ENCODE data around the gene PARVG.

Gene PARVG

DNA sequence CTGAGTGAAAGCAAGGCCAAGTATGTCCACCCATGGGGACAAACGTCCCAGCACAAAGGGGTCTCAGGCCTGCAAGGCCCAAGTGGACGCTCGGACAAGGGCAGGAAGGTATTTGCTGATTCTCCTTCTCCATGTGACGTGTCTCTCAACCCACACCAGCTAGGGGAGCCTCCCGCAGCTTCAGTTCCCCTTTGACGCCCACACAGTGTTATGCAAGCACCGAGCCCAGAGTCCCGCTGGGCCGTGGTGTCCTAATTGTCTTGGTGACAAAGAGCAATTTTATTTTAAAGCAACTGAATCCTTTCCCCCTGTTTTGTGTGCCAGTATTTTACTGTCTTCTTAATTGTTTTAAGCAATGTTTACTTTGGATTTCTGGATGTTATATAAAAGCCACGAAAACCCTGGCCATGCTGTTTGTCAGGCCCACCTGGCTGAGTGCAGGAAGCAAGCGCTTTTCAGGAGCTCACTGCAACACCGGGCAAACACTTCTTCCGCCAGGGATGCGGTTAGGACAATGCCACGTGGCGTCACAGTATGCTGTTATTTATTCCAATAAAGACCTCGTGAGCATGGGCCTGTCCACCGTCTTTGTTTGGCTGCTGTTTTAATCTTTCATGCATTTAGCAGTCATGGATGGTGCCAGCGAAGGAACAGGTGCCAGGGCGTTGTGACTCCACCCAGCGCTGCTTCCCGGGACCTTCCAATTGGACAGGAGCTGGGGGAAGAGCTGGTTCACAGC, 8.2 kb upstream of the PARVG start:
- no peaks in the 10 kb centered on the region for H3K9me3 ChIP-seq (ENCODE audit: severe bottlenecking)
- H3K36me3 ChIP-seq: no peaks in the 10 kb centered on the region
- H3K27me3 ChIP-seq (ENCODE audit: insufficient read depth, low read depth, severe bottlenecking): no peaks in the 10 kb centered on the region
- no peak overlapping the region for H3K27ac ChIP-seq
- H3K4me3 ChIP-seq (ENCODE audit: low read depth, low read length): no peak overlapping the region
- DNase-seq: no peak
- TF ChIP-seq, protein P1, sequence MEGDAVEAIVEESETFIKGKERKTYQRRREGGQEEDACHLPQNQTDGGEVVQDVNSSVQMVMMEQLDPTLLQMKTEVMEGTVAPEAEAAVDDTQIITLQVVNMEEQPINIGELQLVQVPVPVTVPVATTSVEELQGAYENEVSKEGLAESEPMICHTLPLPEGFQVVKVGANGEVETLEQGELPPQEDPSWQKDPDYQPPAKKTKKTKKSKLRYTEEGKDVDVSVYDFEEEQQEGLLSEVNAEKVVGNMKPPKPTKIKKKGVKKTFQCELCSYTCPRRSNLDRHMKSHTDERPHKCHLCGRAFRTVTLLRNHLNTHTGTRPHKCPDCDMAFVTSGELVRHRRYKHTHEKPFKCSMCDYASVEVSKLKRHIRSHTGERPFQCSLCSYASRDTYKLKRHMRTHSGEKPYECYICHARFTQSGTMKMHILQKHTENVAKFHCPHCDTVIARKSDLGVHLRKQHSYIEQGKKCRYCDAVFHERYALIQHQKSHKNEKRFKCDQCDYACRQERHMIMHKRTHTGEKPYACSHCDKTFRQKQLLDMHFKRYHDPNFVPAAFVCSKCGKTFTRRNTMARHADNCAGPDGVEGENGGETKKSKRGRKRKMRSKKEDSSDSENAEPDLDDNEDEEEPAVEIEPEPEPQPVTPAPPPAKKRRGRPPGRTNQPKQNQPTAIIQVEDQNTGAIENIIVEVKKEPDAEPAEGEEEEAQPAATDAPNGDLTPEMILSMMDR (IDR thresholded peaks at IDR 0.05; ENCODE audit: low read depth, low read length): no peak

DNA sequence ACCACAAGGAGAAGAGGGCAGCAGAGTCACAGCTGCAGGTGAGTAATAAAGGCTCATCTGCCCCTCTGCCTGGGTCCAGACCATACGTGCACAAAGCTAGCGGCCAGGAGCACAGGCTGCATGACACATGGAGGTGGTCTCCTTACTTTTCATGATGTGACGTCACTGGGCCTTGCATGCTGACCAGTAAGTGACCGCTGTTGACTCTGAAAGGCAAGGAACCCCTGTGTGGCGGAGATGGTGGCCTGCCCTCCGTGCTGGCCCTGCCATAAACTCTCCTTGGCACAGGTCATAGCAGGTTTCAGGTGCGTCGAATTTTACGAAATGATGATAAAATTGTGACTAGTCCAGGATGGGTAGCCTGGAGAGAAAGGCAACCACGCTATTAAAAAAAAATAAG, 7.6 kb upstream of the PARVG start:
- H3K27me3 ChIP-seq (ENCODE audit: insufficient read depth, low read depth, severe bottlenecking): no peaks in the 10 kb centered on the region
- no peak for DNase-seq
- H3K27ac ChIP-seq: no peak overlapping the region
- no peaks in the 10 kb centered on the region for H3K36me3 ChIP-seq
- H3K4me3 ChIP-seq (ENCODE audit: low read depth, low read length): no peak overlapping the region
- H3K9me3 ChIP-seq (ENCODE audit: severe bottlenecking): no peaks in the 10 kb centered on the region
- TF ChIP-seq, protein P1 (IDR thresholded peaks at IDR 0.05; ENCODE audit: low read depth, low read length): no peak

DNA sequence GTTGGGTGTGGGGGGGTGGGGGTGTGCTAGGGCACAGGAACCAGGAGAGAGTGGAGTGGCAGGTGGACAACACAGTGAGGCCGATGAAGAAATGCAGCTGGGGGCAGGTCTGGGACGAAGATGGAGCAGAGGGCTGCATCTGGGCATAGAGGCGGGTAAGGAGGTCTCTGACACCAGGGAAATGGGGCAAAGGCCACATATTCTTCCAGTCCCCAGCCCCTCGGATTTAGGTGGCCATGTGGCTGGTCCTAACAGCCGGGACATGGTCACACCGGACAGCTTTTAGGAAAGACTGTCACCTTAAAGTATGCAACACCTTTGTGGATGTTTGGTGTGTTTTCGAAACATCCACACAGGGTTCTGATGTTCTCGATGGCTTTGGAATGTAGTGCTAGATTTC, 5.0 kb upstream of the PARVG start:
- no peak overlapping the region for H3K27ac ChIP-seq
- no peaks in the 10 kb centered on the region for H3K36me3 ChIP-seq
- no peaks in the 10 kb centered on the region for H3K27me3 ChIP-seq (ENCODE audit: insufficient read depth, low read depth, severe bottlenecking)
- TF ChIP-seq, protein P1 (IDR thresholded peaks at IDR 0.05; ENCODE audit: low read depth, low read length): no peak
- H3K4me3 ChIP-seq (ENCODE audit: low read depth, low read length): no peak overlapping the region
- H3K9me3 ChIP-seq (ENCODE audit: severe bottlenecking): no peaks in the 10 kb centered on the region
- no peak for DNase-seq

DNA sequence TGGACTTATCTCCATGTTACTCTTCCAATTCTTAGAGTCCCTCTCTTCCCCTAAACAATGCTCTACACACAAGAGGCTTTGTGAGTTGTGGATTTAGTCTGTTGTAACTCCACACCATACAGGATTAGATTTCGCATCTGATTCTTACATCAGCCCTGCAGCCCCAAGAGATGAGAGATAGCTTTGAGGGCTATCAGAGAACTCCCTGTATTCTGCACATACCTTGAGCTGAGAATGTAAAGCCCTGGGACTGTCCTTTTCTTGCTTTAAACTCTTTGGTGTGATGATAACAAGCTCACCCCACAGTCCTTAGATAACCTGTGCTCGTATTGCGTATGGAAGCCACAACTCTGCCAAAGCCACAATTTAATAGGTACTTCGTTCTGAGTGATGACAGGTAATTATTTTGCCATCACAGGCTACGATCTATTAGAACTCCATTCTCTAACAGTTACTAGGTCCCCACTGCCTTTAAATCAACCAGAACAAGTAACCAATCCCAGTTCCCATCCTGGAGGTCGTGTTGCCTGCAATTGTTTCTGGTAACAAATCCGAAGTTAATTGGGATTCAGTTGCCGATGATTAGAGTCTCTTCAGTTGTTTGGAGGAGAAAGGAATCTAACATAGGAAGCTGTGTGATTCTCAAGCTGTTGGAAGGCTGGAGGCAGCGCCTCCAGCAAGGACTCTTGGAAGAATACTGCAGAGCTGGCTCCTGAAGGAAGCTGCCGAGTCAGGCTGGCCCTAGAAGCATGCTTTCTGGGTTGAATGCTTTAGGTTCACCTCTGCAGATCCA, 1.3 kb upstream of the PARVG start:
- DNase-seq: no peak
- no peak overlapping the region for H3K4me3 ChIP-seq (ENCODE audit: low read depth, low read length)
- TF ChIP-seq, protein P1 (IDR thresholded peaks at IDR 0.05; ENCODE audit: low read depth, low read length): no peak

DNA sequence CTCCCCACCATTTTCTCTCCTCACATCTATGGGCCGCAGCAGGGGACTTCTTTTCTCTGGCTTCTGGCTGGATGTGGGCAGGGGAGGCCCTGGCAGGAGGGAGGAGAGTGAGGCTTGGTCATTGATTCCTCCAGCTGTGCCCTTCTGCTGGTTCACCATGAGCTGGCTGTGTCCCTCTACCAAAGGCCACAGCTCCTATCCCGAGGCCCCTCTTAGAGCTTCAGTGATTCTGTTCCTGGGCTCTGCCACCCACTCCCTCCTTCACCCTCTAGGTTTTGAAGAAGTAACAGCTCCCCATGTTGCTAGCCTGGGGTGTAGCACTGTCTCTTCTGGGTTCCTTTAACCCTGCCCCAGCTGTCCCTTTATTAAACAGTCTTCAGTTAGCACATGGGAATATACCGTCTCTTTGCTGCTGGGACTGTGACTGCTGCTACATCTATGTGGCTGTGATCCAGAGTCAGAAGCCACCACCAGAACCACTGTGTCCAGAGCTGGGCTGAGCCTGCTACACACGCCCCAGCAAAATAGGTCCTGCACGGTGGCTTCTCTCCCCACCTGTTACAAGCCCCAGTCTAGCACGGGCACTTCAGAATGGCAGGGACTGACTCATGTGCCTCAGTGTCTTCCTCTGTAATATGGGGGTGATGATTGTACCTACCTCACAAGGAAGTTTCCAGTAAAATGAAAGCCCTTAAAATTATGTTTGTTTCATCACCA, 578 bp upstream of the PARVG start:
- Histone ChIP-seq H3K4me3 (ENCODE audit: low read depth, low read length) (no peak overlapping the region), H3K36me3 (no peaks in the 10 kb centered on the region), H3K9me3 (ENCODE audit: severe bottlenecking) (no peaks in the 10 kb centered on the region), H3K27ac (no peak overlapping the region), H3K27me3 (ENCODE audit: insufficient read depth, low read depth, severe bottlenecking) (no peaks in the 10 kb centered on the region)
- DNase-seq: no peak
- TF ChIP-seq, protein P1 (IDR thresholded peaks at IDR 0.05; ENCODE audit: low read depth, low read length): no peak

More for the DNA sequence above, 1.3 kb upstream of the PARVG start:
- H3K27ac ChIP-seq: no peak overlapping the region
- H3K36me3 ChIP-seq: no peaks in the 10 kb centered on the region
- no peaks in the 10 kb centered on the region for H3K9me3 ChIP-seq (ENCODE audit: severe bottlenecking)
- H3K27me3 ChIP-seq (ENCODE audit: insufficient read depth, low read depth, severe bottlenecking): no peaks in the 10 kb centered on the region
